ENCODE measurements around the gene D2HGDH. TPM values are rescaled to one million over a fixed set of nuclear protein-coding genes. Genes with fewer than 3 reads are reported as not detected.

D2HGDH gene
- total and polyA plus RNA-seq, 8 donors = 14.9 to 116 (median 25.6) TPM

DNA sequence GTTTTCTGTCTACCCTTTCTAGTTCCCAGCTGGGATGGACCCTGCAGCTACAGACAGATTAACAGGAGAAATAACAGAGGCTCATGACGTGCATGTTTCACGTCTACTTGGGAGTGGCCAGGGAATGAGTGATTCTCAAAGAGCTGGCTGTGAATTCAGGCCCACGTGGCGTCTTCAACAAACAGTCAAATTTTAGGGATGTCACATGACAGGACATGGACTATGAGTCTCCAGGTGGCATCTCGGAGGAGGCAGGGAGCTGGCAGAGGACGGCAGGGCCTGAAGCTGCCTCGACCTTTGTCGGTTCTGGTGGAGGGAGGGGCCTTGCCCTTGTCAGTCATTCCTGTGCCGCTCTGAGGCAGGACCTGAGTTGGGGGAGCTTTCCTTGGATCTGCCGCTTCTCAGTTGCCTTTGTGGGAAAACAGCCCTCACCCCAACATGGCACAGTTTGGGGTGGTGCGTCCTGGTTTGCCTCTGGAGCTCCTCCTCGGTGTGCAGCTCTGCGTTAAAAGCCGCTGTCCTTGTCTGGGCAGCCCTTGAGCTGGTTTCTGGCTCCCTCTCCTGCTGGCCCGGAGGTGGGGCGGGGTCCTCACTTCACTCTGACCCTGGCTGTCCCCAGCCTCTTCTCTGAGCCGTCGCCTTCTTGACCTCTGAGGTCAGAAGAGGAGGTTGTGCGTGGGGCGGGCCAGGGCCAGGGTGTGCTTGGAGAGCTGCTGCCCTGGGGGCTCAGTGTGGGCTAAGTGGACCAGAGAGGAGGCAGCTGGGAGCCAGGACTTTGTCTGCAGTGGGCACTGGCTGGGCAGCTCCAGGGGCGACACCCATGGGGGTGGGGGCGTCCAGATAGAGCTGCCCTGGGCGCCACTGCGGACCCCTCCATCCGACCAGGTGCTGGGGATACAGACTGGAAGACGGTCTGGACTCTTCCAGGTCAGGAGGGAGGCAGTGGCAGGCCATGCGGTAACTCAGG lies 30.1 kb downstream of the D2HGDH start:
- FAIRE-seq (no peak), DNase-seq (peak in 1 of 6 donors; percentile 61), ATAC-seq (no peak)
- Histone ChIP-seq H3K4me3 (no peak overlapping the region), H3K9me3 (no peaks in the 10 kb centered on the region), H3K27ac (no peak overlapping the region), H3K27me3 (no peaks in the 10 kb centered on the region), H3K4me1 (no peaks in the 10 kb centered on the region), H3K36me3 (no peaks in the 10 kb centered on the region)
- 89 to 93% methylated on average over 27 of the region's 27 CpGs for WGBS, 2 donors
- intact Hi-C loops (cut with DNase I) = no loop called here
- TF ChIP-seq, protein P1, sequence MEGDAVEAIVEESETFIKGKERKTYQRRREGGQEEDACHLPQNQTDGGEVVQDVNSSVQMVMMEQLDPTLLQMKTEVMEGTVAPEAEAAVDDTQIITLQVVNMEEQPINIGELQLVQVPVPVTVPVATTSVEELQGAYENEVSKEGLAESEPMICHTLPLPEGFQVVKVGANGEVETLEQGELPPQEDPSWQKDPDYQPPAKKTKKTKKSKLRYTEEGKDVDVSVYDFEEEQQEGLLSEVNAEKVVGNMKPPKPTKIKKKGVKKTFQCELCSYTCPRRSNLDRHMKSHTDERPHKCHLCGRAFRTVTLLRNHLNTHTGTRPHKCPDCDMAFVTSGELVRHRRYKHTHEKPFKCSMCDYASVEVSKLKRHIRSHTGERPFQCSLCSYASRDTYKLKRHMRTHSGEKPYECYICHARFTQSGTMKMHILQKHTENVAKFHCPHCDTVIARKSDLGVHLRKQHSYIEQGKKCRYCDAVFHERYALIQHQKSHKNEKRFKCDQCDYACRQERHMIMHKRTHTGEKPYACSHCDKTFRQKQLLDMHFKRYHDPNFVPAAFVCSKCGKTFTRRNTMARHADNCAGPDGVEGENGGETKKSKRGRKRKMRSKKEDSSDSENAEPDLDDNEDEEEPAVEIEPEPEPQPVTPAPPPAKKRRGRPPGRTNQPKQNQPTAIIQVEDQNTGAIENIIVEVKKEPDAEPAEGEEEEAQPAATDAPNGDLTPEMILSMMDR (IDR thresholded peaks at IDR 0.05) = no peak

DNA sequence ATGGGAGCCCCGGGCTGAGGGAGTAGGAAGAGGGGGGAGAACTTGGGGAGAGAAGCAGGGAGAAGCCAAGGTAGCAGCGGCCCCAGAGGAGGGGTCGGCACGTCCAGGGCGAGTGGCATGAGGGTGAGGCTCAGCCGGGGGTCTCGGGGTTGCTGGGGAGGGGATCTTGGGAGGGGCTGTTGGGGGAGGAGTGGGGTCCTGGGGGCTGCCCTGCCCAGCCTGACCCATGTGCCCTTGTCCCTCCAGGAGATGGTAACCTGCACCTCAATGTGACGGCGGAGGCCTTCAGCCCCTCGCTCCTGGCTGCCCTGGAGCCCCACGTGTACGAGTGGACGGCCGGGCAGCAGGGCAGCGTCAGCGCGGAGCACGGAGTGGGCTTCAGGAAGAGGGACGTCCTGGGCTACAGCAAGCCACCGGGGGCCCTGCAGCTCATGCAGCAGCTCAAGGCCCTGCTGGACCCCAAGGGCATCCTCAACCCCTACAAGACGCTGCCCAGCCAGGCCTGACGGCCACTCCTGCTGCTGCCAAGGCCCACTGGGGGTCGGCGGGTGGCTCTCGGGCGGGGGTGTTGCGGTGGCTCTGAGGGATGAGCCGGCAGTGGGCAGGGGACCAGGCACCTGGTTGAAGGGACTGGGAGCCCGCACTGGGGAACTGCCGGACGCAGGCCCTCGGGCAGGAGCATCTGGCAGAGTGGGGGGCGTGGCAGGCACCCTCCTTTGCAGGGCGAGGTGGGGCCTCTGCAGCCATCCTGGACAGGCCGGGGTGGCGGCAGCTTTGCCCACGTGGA lies 33.2 kb downstream of the D2HGDH start:
- no peaks in the 10 kb centered on the region for H3K9me3 ChIP-seq
- 92 to 93% methylated on average over 33 to 37 of the region's 37 CpGs for WGBS, 2 donors
- H3K27me3 ChIP-seq = no peaks in the 10 kb centered on the region
- H3K36me3 ChIP-seq = no peaks in the 10 kb centered on the region
- FAIRE-seq (no peak), DNase-seq (peak in 1 of 6 donors; percentile 6), ATAC-seq (no peak)
- no peaks in the 10 kb centered on the region for H3K4me1 ChIP-seq
- intact Hi-C loops (cut with DNase I) = no loop called here
- H3K27ac ChIP-seq = no peak overlapping the region
- H3K4me3 ChIP-seq = no peak overlapping the region
- TF ChIP-seq, protein P1 (IDR thresholded peaks at IDR 0.05) = no peak

DNA sequence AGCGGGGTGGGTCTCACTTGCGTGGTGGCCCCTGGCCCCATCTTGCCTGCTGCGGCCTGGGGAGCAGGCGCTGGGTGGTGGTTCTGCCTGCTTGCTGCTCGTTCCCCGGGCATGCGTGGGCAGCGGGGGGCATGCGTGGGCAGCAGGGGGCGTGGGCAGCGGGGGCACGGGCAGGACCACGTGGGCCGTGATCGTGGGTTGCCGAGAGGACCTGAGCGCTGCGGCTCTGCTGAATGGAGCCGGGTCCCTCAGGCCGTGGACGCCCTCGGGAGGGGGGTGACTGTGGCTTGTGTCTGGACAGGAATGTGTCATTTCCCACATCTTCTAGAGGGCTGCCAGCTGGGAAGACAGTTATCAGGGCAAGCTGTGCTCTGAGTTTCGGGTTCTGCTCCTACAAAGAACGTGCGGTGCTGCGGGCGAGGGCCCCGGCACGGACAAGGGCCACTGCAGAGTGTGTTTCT lies 33.9 kb downstream of the D2HGDH start:
- WGBS, 2 donors = 90 to 91% methylated on average over 29 of the region's 29 CpGs
- TF ChIP-seq, protein P1 (IDR thresholded peaks at IDR 0.05) = no peak
- no peaks in the 10 kb centered on the region for H3K36me3 ChIP-seq
- no peak overlapping the region for H3K4me3 ChIP-seq
- H3K4me1 ChIP-seq = no peaks in the 10 kb centered on the region
- intact Hi-C loops (cut with DNase I) = no loop called here
- H3K27ac ChIP-seq = no peak overlapping the region
- DNase-seq = peak in 1 of 6 donors; percentile 7
- no peak for FAIRE-seq
- H3K9me3 ChIP-seq = no peaks in the 10 kb centered on the region
- peak in 1 of 4 donors; percentile 10 for ATAC-seq
- H3K27me3 ChIP-seq = no peaks in the 10 kb centered on the region

DNA sequence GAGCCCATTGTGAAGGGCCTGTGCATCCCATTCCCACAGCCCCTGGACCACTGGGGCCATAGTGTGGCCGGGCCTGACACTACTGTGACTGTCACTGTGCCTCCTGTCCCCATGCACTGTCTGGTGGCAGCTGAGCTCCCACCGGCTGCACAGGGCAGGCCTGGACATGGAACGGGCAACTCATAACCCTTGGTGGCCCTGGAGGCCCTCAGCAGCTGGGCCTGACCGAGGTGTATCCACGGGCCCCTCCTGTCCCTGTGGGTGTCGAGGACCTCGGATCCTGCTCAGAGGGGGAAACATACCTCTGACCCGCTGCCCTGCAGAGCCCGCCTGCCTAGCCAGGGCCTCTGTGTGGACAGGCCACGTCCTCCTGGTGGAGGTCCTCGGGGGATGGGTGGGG lies 34.4 kb downstream of the D2HGDH start:
- 90 to 92% methylated on average over 11 of the region's 11 CpGs for WGBS, 2 donors
- Histone ChIP-seq H3K27me3 (no peaks in the 10 kb centered on the region), H3K36me3 (no peaks in the 10 kb centered on the region), H3K4me3 (no peak overlapping the region), H3K4me1 (no peaks in the 10 kb centered on the region), H3K9me3 (no peaks in the 10 kb centered on the region), H3K27ac (no peak overlapping the region)
- DNase-seq (no peak), ATAC-seq (no peak), FAIRE-seq (no peak)
- TF ChIP-seq, protein P1 (IDR thresholded peaks at IDR 0.05) = no peak
- intact Hi-C loops (cut with DNase I) = no loop called here

Measured in pancreas (tissue), 10 donors.